Brain microvascular endothelial cell (primary cell): ENCODE measurements around the gene SPDYE6.

Experiments used
- DNase-seq: peaks from one replicate; pipeline ENCODE4 v3.0.0-alpha.2; 2020
- H3K27ac ChIP-seq: fragments of 250-450 bp; sonication (Bioruptor Pico); 2 replicates; pipeline ENCODE4 v1.5.1; 2020; ENCODE audit warnings: mild to moderate bottlenecking, moderate library complexity
- H3K27me3 ChIP-seq: fragments of 250-450 bp; sonication (Bioruptor Pico); replicated peaks from 2 replicates; pipeline ENCODE4 v1.5.1; 2020; ENCODE audit warnings: mild to moderate bottlenecking
- H3K36me3 ChIP-seq: fragments of 250-450 bp; sonication (Bioruptor Pico); replicated peaks from 2 replicates; pipeline ENCODE4 v1.5.1; 2020; ENCODE audit warnings: mild to moderate bottlenecking
- H3K4me3 ChIP-seq: 2 replicates; pipeline ENCODE4 v1.5.1; 2011; ENCODE audit warnings: low read depth, mild to moderate bottlenecking, control low read depth, low read length, moderate library complexity
- CTCF ChIP-seq: IDR thresholded peaks from 2 replicates; pipeline ENCODE4 v1.5.1; 2011; ENCODE audit warnings: low read depth, mild to moderate bottlenecking, moderate library complexity, low read length, control low read depth, inconsistent platforms; ENCODE audit errors: missing control alignments
- in situ Hi-C: cut with HindIII; loops from 2 replicates; pipeline ENCODE4 v1.10.0; 2017; ENCODE audit warnings: low sequenced_read_pairs, low pct_ligation_motif_present

SPDYE6 gene

GRCh38 chr7:102396710-102397019, 40.4 kb upstream of the SPDYE6 start:
- TF ChIP-seq CTCF: no peak
- H3K36me3 ChIP-seq: peaks cover 24% of the 10 kb centered on the region
- H3K4me3 ChIP-seq: peak overlapping the region; percentile 68
- H3K27me3 ChIP-seq: no peaks in the 10 kb centered on the region
- peak overlapping the region; percentile 64 for H3K27ac ChIP-seq
- DNase-seq: no peak
- in situ Hi-C loops: loop anchor here (10.0 kb wide), 1 partner anchor 112 kb away; the partner anchor contains the start of gene SH2B2

DNA sequence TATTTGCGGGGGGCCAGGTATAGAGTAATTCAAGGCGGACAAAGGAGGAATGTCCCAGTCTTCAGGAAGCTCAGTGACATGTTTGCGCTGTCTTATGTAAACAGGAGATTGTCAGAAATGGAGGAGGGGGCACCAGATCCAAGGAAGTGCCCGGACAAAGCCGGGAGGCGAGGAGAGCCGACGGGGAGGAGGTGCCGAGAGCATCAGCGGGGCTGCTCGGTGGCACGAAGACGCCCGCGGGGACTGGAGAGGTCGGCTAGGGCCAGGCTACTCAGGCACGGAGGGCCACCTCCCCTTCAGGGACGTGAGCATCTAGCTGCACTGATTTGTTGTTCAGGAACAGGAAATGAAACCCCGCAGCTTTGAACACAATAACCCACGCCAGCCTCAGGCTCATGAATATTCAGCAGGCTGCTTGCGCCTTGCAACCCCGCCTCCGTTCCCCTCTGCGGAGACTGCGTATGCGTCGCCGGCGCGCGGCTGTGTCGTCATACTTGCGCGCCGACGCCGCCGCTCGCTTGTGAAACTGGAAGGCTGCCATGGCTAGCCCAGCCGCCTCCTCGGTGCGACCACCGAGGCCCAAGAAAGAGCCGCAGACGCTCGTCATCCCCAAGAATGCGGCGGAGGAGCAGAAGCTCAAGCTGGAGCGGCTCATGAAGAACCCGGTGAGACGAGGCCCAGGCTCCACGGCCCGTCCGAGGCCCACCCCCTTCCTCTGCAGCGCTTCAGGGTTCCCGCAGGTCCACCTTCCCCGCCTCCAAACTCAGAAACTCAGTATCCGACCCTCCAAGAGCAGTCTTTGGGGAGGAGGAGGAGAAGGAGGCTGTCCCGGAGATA, 39.8 kb upstream of the SPDYE6 start, which contains the start of gene PRKRIP1:
PRKRIP1 (plus strand) TSS at position 491 of the 837 bp plus-strand sequence; CDS start at position 540, 49 bp downstream.
- TF ChIP-seq CTCF: no peak

GRCh38 chr7:102395592-102395872, 39.3 kb upstream of the SPDYE6 start:
- H3K4me3 ChIP-seq: peak overlapping the region; percentile 68
- no peak for TF ChIP-seq CTCF
- peak overlapping the region; percentile 64 for H3K27ac ChIP-seq
- no peak for DNase-seq
- no peaks in the 10 kb centered on the region for H3K27me3 ChIP-seq
- H3K36me3 ChIP-seq: peaks cover 19% of the 10 kb centered on the region
- in situ Hi-C loops: loop anchor here (10.0 kb wide), 1 partner anchor 111 kb away; the partner anchor contains the start of gene SH2B2

More for the DNA sequence above, 39.8 kb upstream of the SPDYE6 start, which contains the start of gene PRKRIP1:
- H3K36me3 ChIP-seq: peaks cover 24% of the 10 kb centered on the region
- in situ Hi-C loops: loop anchor here (10.0 kb wide), 1 partner anchor 111 kb away; the partner anchor contains the start of gene SH2B2
- H3K4me3 ChIP-seq: peak within 1 kb of the TSS; percentile 68
- H3K27me3 ChIP-seq: no peaks in the 10 kb centered on the region
- peak; percentile 90 for DNase-seq
- peak within 1 kb of the TSS; percentile 64 for H3K27ac ChIP-seq

GRCh38 chr7:102393467-102393866, 37.2 kb upstream of the SPDYE6 start:
- no peak for TF ChIP-seq CTCF
- H3K36me3 ChIP-seq: peaks cover 9% of the 10 kb centered on the region
- DNase-seq: no peak
- in situ Hi-C loops: loop anchor here (10.0 kb wide), 1 partner anchor 109 kb away; the partner anchor contains the start of gene SH2B2
- no peak overlapping the region for H3K4me3 ChIP-seq
- no peaks in the 10 kb centered on the region for H3K27me3 ChIP-seq
- H3K27ac ChIP-seq: no peak overlapping the region

- no peak for TF ChIP-seq CTCF
- in situ Hi-C loops: loop anchor here (10.0 kb wide), 1 partner anchor 108 kb away; the partner anchor contains the start of gene SH2B2
- Histone ChIP-seq H3K27ac (no peak overlapping the region), H3K27me3 (no peaks in the 10 kb centered on the region), H3K36me3 (peaks cover 9% of the 10 kb centered on the region), H3K4me3 (no peak overlapping the region)
- no peak for DNase-seq
These were observed 36.1 kb upstream of the SPDYE6 start for GRCh38 chr7:102392330-102392729.
